Calu3 (cell line): ENCODE data around the gene ANO2. TPM values are rescaled to one million over a fixed set of nuclear protein-coding genes. Genes with fewer than 3 reads are reported as not detected.
"Not testable (repeated sequence)": the region's sequence is repeated elsewhere in the genome, so short reads cannot be mapped to it uniquely, and the experiment has no call there.

Experiments
- BruUV-seq: library from RNA; stranded (reverse); fragments of 400-500 nt; replicated peaks from 2 replicates; lab custom pipeline; 2021; lab: Mats Ljungman, UMichigan
- CTCF ChIA-PET: fragments of 300-600 bp; sonication (Branson Sonifier 250); formaldehyde crosslinking; loops from one replicate; lab custom pipeline; 2022; ENCODE audit warnings: antibody characterized with exemption; lab: Charles Lee
- DNase-seq: peaks from one replicate; pipeline ENCODE4 v3.0.0; 2022
- H3K27ac Mint-ChIP-seq: one replicate; pipeline ENCODE4 v1.8.0; 2022; ENCODE audit warnings: mixed read lengths; ENCODE audit not compliant: unreplicated experiment
- H3K27me3 Mint-ChIP-seq: one replicate; pipeline ENCODE4 v1.8.0; 2022; ENCODE audit warnings: mixed read lengths; ENCODE audit not compliant: unreplicated experiment
- H3K36me3 Mint-ChIP-seq: one replicate; pipeline ENCODE4 v1.8.0; 2022; ENCODE audit warnings: mild to moderate bottlenecking, moderate library complexity, mixed read lengths; ENCODE audit not compliant: insufficient read depth, unreplicated experiment
- H3K4me1 Mint-ChIP-seq: one replicate; pipeline ENCODE4 v1.8.0; 2022; ENCODE audit warnings: mild to moderate bottlenecking, low read depth, mixed read lengths; ENCODE audit not compliant: unreplicated experiment
- H3K4me3 Mint-ChIP-seq: one replicate; pipeline ENCODE4 v1.8.0; 2022; ENCODE audit warnings: mild to moderate bottlenecking, low read depth, moderate library complexity, mixed read lengths; ENCODE audit not compliant: unreplicated experiment
- H3K9me3 Mint-ChIP-seq: one replicate; pipeline ENCODE4 v1.8.0; 2022; ENCODE audit warnings: low read depth, mixed read lengths; ENCODE audit not compliant: unreplicated experiment
- intact Hi-C: fragments of 100-400 bp; cut with micrococcal nuclease; formaldehyde crosslinking; loops from one replicate; pipeline ENCODE4 v1.10.0; 2022; ENCODE audit not compliant: unreplicated experiment
- total RNA-seq: library from RNA; stranded (reverse); gene quantifications from 2 replicates; pipeline ENCODE4 v1.2.3, GENCODE V29; 2022
- TF ChIP-seq, protein P1 (sequence below): fragments of 200-600 bp; IDR thresholded peaks from one replicate; pipeline ENCODE4 v1.8.0; 2022; ENCODE audit warnings: antibody characterized with exemption; ENCODE audit not compliant: unreplicated experiment

Gene ANO2
- total RNA-seq, 1 experiment from 2014 or later = not detected

DNA sequence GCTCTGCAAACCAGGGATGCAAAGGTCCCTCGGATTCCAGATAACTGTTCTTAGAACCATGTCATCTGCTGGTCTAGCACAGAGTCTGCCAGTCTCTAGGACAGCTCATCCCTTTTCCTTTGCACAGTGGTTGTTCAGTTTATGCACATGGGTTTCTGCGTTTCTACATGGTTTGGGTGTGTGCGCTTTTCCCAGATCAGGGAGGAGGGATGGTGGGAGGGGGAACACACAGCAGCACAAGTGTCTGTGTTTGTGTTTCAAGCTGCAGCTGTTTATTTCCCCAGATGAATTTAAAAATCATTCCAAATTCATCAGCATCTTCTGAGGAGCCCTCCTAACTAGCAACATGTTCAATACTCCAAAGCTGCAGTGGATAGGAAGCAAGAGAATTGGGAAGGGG lies 45.4 kb downstream of the ANO2 start:
- no peaks in the 10 kb centered on the region for H3K4me1 Mint-ChIP-seq
- CTCF ChIA-PET = no interaction called here
- intact Hi-C loops = no loop called here
- BruUV-seq = no TSS peak
- TF ChIP-seq, protein P1, sequence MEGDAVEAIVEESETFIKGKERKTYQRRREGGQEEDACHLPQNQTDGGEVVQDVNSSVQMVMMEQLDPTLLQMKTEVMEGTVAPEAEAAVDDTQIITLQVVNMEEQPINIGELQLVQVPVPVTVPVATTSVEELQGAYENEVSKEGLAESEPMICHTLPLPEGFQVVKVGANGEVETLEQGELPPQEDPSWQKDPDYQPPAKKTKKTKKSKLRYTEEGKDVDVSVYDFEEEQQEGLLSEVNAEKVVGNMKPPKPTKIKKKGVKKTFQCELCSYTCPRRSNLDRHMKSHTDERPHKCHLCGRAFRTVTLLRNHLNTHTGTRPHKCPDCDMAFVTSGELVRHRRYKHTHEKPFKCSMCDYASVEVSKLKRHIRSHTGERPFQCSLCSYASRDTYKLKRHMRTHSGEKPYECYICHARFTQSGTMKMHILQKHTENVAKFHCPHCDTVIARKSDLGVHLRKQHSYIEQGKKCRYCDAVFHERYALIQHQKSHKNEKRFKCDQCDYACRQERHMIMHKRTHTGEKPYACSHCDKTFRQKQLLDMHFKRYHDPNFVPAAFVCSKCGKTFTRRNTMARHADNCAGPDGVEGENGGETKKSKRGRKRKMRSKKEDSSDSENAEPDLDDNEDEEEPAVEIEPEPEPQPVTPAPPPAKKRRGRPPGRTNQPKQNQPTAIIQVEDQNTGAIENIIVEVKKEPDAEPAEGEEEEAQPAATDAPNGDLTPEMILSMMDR = no peak
- H3K9me3 Mint-ChIP-seq = no peaks in the 10 kb centered on the region
- DNase-seq = no peak
- H3K27ac Mint-ChIP-seq = no peak overlapping the region
- peaks cover 63% of the 10 kb centered on the region for H3K27me3 Mint-ChIP-seq
- H3K4me3 Mint-ChIP-seq = no peak overlapping the region
- H3K36me3 Mint-ChIP-seq = no peaks in the 10 kb centered on the region

DNA sequence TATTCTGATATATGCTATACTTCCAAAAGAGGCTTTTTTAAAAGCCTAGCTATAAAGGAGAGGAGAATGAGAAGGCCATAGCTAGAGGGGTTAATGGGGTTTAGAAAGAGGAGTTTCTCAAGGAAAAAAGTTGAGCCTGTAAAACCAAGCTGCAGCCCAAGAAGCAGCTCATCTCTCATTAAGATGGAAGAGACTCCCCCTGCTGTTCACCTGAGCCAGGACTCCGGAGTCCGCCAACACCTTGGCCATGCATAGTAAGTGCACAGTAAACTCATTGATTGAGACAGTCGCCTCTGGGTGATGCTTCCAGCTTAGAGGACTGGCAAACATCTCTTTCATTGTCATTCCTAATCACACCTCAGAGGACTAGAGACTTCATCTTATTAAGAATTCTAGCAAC lies 46.2 kb downstream of the ANO2 start:
- Mint-ChIP-seq H3K4me1 (no peaks in the 10 kb centered on the region), H3K4me3 (no peak overlapping the region), H3K27ac (no peak overlapping the region), H3K9me3 (no peaks in the 10 kb centered on the region), H3K36me3 (no peaks in the 10 kb centered on the region), H3K27me3 (peaks cover 55% of the 10 kb centered on the region)
- DNase-seq = no peak
- CTCF ChIA-PET = interaction anchor here (0.6 kb wide), 1 partner anchor 134 kb away, joined by 4 read pairs; no protein-coding TSS in a partner anchor
- BruUV-seq = no TSS peak
- intact Hi-C loops = no loop called here
- TF ChIP-seq, protein P1 = no peak

DNA sequence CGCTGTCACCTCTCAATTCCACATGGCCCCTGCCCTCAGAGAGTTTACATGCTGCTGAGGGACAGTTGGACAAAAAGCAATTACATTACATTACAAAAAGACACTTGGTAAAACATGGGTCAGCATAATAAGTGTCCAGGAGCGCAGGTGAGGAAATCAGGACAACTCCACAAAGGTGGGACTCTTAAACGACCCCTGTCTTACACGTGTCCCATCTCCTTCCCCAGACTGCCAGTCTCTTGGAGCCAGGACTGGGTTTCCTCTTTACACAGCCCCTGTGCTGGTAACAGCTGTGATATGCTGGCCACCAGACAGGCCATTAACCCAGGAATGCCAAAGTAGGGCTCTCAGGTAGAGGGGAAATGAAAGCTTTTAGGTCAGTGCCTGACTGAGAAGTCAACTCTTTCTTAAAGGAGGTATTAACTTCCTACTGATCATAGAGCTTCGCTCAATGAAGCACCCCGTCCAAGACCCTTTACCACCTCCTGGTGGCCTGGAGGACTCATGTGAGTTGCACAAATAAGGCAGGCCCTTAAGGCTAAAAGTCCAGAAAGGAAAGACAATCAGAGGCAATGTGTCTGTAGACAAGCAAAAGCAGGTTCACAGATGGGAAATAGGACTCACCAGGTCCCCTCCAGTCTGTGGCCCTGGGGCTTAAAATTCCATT lies 55.5 kb downstream of the ANO2 start:
- Mint-ChIP-seq H3K27me3 (peaks cover 23% of the 10 kb centered on the region), H3K36me3 (no peaks in the 10 kb centered on the region), H3K4me3 (no peak overlapping the region), H3K27ac (no peak overlapping the region), H3K4me1 (no peaks in the 10 kb centered on the region), H3K9me3 (no peaks in the 10 kb centered on the region)
- TF ChIP-seq, protein P1 = no peak
- intact Hi-C loops = no loop called here
- DNase-seq = no peak
- no TSS peak for BruUV-seq
- CTCF ChIA-PET = interaction anchor here (0.5 kb wide), 1 partner anchor 960 kb away, joined by 3 read pairs; no protein-coding TSS in a partner anchor

DNA sequence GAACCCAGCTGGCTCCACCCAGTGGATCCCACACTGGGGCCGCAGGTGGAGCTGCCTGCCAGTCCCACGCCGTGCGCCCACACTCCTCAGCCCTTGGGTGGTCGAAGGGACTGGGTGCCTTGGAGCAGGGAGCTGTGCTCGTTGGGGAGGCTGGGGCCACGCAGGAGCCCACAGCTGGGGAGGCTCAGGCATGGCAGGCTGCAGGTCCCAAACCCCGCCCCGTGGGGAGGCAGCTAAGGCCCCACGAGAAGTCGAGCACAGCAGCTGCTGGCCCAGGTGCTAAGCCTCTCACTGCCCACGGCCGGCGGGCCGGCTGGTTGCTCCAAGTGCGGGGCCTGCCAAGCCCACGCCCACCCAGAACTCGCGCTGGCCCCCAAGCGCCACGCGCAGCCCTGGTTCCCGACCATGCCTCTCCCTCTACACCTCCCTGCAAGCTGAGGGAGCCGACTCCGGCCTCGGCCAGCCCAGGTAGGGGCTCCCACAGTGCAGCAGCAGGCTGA lies 56.2 kb downstream of the ANO2 start:
- no peaks in the 10 kb centered on the region for H3K36me3 Mint-ChIP-seq
- H3K27ac Mint-ChIP-seq = no peak overlapping the region
- H3K4me1 Mint-ChIP-seq = no peaks in the 10 kb centered on the region
- no peak overlapping the region for H3K4me3 Mint-ChIP-seq
- peaks cover 25% of the 10 kb centered on the region for H3K27me3 Mint-ChIP-seq
- no peak for DNase-seq
- TF ChIP-seq, protein P1 = no peak
- no TSS peak for BruUV-seq
- intact Hi-C loops = no loop called here
- H3K9me3 Mint-ChIP-seq = no peaks in the 10 kb centered on the region
- CTCF ChIA-PET = no interaction called here

DNA sequence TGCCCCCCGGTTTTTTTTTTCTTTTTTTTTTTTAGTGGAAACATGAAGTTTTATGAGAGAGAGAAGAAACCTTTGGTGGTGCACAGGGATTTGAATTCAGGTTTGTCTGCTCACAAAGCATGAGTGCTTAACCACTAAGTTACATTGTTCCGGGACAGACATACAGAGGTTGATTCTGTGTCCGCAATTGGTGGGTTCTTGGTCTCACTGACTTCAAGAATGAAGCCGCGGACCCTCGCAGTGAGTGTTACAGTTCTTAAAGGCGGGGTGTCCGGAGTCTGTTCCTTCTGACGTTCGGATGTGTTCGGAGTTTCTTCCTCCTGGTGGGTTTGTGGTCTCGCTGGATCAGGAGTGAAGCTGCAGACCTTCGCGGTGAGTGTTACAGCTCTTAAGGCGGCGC lies 57.2 kb downstream of the ANO2 start:
- H3K4me3 Mint-ChIP-seq, DNase-seq, H3K4me1 Mint-ChIP-seq, H3K9me3 Mint-ChIP-seq, H3K27ac Mint-ChIP-seq, BruUV-seq, H3K36me3 Mint-ChIP-seq, intact Hi-C loops: not testable (repeated sequence)
- peaks cover 25% of the 10 kb centered on the region for H3K27me3 Mint-ChIP-seq
- CTCF ChIA-PET = interaction anchor here (0.6 kb wide), 1 partner anchor 49 kb away, joined by 3 read pairs; no protein-coding TSS in a partner anchor
